HepG2 (cell line): ENCODE results near the gene RPF1. TPM values are rescaled to one million over a fixed set of nuclear protein-coding genes. Genes with fewer than 3 reads are reported as not detected.

ENCODE experiments used
- BCL6 ChIP-seq: IDR thresholded peaks from 2 replicates; pipeline ENCODE4 v1.6.1; 2016; ENCODE audit warnings: missing genetic modification reagents, missing compliant biosample characterization
- CEBPB ChIP-seq: IDR thresholded peaks from 2 replicates; pipeline ENCODE4 v1.6.1; 2011; ENCODE audit warnings: low read depth, low read length, improper control_type of control experiment, borderline replicate concordance
- CENPX ChIP-seq: sonication (generic); formaldehyde crosslinking; IDR thresholded peaks from 2 replicates; pipeline ENCODE4 v1.9.0; 2021; ENCODE audit warnings: mild to moderate bottlenecking, missing genetic modification reagents, moderate library complexity
- FOXA1 ChIP-seq, 2 experiments: fragments of 450-650 bp in 1 of 2; sonication (generic) in 1 of 2; formaldehyde crosslinking in 1 of 2; IDR thresholded peaks; 2 replicates each; pipeline versions ENCODE4 v1.4.0 to v1.6.1; 2016 to 2020; ENCODE audit warnings: missing genetic modification reagents in 1 of 2
- GATAD2A ChIP-seq: IDR thresholded peaks from 2 replicates; pipeline ENCODE4 v1.6.1; 2016
- MEIS2 ChIP-seq: sonication (generic); formaldehyde crosslinking; IDR thresholded peaks from 2 replicates; pipeline ENCODE4 v1.9.0; 2021; ENCODE audit warnings: mild to moderate bottlenecking, missing genetic modification reagents
- PAXIP1 ChIP-seq: sonication (generic); formaldehyde crosslinking; conservative IDR thresholded peaks from 2 replicates; pipeline ENCODE4 v1.4.0; 2020; ENCODE audit warnings: mild to moderate bottlenecking, missing genetic modification reagents, moderate library complexity
- PHF21A ChIP-seq: sonication (generic); formaldehyde crosslinking; IDR thresholded peaks from 2 replicates; pipeline ENCODE4 v1.5.0; 2020; ENCODE audit warnings: mild to moderate bottlenecking, missing genetic modification reagents
- RBFOX2 ChIP-seq: fragments of 200-400 bp; formaldehyde crosslinking; IDR thresholded peaks from 2 replicates; pipeline ENCODE4 v1.6.1; 2017; ENCODE audit warnings: low read depth, mild to moderate bottlenecking, low read length
- SOX13 ChIP-seq, 3 experiments: fragments of 450-650 bp in 1 of 3; sonication (generic) in 1 of 3; formaldehyde crosslinking in 1 of 3; IDR thresholded peaks in 2 of 3; conservative IDR thresholded peaks in 1 of 3; 2 replicates each; pipeline versions ENCODE4 v1.5.0 to v1.6.1; 2016 to 2020; ENCODE audit warnings: antibody characterized with exemption in 1 of 3, mild to moderate bottlenecking in 1 of 3, missing compliant biosample characterization in 1 of 3, missing genetic modification reagents in 1 of 3, moderate library complexity in 1 of 3
- ZC3H4 ChIP-seq: sonication (generic); formaldehyde crosslinking; IDR thresholded peaks from 2 replicates; pipeline ENCODE4 v1.4.0; 2020; ENCODE audit warnings: missing genetic modification reagents, borderline replicate concordance
- ZFP36L2 ChIP-seq: sonication (generic); formaldehyde crosslinking; IDR thresholded peaks from 2 replicates; pipeline ENCODE4 v1.4.0; 2020; ENCODE audit warnings: missing genetic modification reagents
- ZFYVE20 ChIP-seq: sonication (generic); formaldehyde crosslinking; IDR thresholded peaks from 2 replicates; pipeline ENCODE4 v1.8.0; 2023; ENCODE audit warnings: low read depth, mild to moderate bottlenecking, moderate library complexity, missing genetic modification reagents, borderline replicate concordance
- ZNF446 ChIP-seq: sonication (generic); formaldehyde crosslinking; IDR thresholded peaks from 2 replicates; pipeline ENCODE4 v1.5.0; 2020; ENCODE audit warnings: mild to moderate bottlenecking, missing genetic modification reagents
- ZNF549 ChIP-seq: sonication (generic); formaldehyde crosslinking; IDR thresholded peaks from 2 replicates; pipeline ENCODE4 v1.5.0; 2020; ENCODE audit warnings: missing genetic modification reagents
- ZNF672 ChIP-seq: sonication (generic); formaldehyde crosslinking; IDR thresholded peaks from 2 replicates; pipeline ENCODE4 v1.8.1; 2022; ENCODE audit warnings: missing genetic modification reagents
- ZXDC ChIP-seq: sonication (generic); formaldehyde crosslinking; IDR thresholded peaks from 2 replicates; pipeline ENCODE4 v1.5.0; 2020; ENCODE audit warnings: mild to moderate bottlenecking, missing genetic modification reagents
- polyA plus RNA-seq, 8 experiments: library from polyadenylated mRNA; depleted of rRNA in 3 of 8; stranded (reverse) in 7 of 8; unstranded in 1 of 8; fragments of >200 nt; fragmentation: Illumina TruSeq in 4 of 8; extraction: Trizol in 4 of 8; gene quantifications; 2 replicates each; pipeline versions ENCODE4 v1.2.1 to v1.2.3, GENCODE V29; 2011 to 2016; ENCODE audit warnings: low read depth in 4 of 8, missing spikeins in 1 of 8, mixed read lengths in 1 of 8; ENCODE audit not compliant: insufficient read depth in 1 of 8
- total RNA-seq, 5 experiments: library from RNA; depleted of rRNA; stranded (reverse); fragments of >200 nt; fragmentation: Illumina TruSeq; extraction: Trizol; gene quantifications; 2 replicates each; pipeline ENCODE4 v1.2.3, GENCODE V29; 2016; ENCODE audit warnings: low read depth in 1 of 5
- TF ChIP-seq, protein P1 (sequence below): sonication (generic); formaldehyde crosslinking; IDR thresholded peaks from 2 replicates; pipeline ENCODE4 v1.5.0; 2020; ENCODE audit warnings: mild to moderate bottlenecking, missing genetic modification reagents, moderate library complexity
- TF ChIP-seq, protein P2 (sequence below): IDR thresholded peaks from 2 replicates; pipeline ENCODE4 v1.6.1; 2012; ENCODE audit warnings: low read depth, low read length, improper control_type of control experiment

The RPF1 gene
- total and polyA plus RNA-seq, 2 of the 13 experiments (the other 11 are each of a cell fraction or from before 2014, with no cell fraction given), result 23.0 to 39.0 TPM

DNA sequence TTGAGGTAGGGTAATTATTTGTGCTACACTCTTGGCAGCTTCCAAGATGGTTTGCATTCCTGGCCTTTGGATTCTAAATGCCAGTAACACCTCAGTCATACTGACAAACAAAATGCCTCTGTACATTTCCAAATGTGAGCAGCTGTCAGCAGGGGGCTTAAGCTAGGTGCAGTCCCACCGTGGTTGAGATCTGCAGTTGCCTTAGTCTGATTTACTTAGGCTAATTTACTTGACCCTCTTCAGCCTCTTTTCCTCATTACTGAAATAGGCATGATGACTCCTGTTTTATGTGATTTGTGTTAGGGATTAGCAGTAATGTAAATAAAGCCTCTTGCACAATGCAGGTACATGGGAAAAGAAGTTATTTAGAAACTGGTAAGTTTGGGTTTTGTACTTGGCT is 13.7 kb downstream of the RPF1 start (continued):
- no peak for TF ChIP-seq ZXDC (CRISPR knock-in tag)
- no peak for TF ChIP-seq ZC3H4
- TF ChIP-seq, protein P1, sequence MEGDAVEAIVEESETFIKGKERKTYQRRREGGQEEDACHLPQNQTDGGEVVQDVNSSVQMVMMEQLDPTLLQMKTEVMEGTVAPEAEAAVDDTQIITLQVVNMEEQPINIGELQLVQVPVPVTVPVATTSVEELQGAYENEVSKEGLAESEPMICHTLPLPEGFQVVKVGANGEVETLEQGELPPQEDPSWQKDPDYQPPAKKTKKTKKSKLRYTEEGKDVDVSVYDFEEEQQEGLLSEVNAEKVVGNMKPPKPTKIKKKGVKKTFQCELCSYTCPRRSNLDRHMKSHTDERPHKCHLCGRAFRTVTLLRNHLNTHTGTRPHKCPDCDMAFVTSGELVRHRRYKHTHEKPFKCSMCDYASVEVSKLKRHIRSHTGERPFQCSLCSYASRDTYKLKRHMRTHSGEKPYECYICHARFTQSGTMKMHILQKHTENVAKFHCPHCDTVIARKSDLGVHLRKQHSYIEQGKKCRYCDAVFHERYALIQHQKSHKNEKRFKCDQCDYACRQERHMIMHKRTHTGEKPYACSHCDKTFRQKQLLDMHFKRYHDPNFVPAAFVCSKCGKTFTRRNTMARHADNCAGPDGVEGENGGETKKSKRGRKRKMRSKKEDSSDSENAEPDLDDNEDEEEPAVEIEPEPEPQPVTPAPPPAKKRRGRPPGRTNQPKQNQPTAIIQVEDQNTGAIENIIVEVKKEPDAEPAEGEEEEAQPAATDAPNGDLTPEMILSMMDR (CRISPR knock-in tag), result no peak; the same call in 1 of the 2 replicates
- peak; percentile 77 for TF ChIP-seq CEBPB
- TF ChIP-seq GATAD2A (CRISPR knock-in tag), result peak; percentile 49; the same call in 1 of the 2 replicates
- TF ChIP-seq ZNF549 (CRISPR knock-in tag), result no peak
- no peak for TF ChIP-seq MEIS2
- no peak for TF ChIP-seq CENPX (CRISPR knock-in tag)
- TF ChIP-seq, protein P2, sequence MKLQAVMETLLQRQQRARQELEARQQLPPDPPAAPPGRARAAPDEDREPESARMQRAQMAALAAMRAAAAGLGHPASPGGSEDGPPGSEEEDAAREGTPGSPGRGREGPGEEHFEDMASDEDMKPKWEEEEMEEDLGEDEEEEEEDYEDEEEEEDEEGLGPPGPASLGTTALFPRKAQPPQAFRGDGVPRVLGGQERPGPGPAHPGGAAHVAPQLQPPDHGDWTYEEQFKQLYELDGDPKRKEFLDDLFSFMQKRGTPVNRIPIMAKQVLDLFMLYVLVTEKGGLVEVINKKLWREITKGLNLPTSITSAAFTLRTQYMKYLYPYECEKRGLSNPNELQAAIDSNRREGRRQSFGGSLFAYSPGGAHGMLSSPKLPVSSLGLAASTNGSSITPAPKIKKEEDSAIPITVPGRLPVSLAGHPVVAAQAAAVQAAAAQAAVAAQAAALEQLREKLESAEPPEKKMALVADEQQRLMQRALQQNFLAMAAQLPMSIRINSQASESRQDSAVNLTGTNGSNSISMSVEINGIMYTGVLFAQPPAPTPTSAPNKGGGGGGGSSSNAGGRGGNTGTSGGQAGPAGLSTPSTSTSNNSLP, result no peak
- TF ChIP-seq BCL6 (CRISPR knock-in tag), result no peak
- TF ChIP-seq ZNF446 (CRISPR knock-in tag), result no peak
- TF ChIP-seq FOXA1 (IDR thresholded peaks at IDR 0.05), result no peak
- TF ChIP-seq FOXA1 (CRISPR knock-in tag; IDR thresholded peaks at IDR 0.05), result peak; percentile 52
- peak; percentile 25 for TF ChIP-seq PHF21A (CRISPR knock-in tag)
- no peak for TF ChIP-seq SOX13 (IDR thresholded peaks at IDR 0.05)
- TF ChIP-seq SOX13 (CRISPR knock-in tag; conservative IDR thresholded peaks at IDR 0.05 in 1 of 2, IDR thresholded peaks at IDR 0.05 in 1 of 2), result peak in 1 of 2 experiments; percentile 14; a peak in 1 of 4 replicates
- no peak for TF ChIP-seq ZFP36L2
- no peak for TF ChIP-seq RBFOX2
- TF ChIP-seq PAXIP1 (CRISPR knock-in tag), result peak; percentile 35; the same call in 1 of the 2 replicates
- TF ChIP-seq ZNF672 (CRISPR knock-in tag), result no peak
- no peak for TF ChIP-seq ZFYVE20
